ENCODE data around the gene SLC35B1. TPM values are rescaled to one million over a fixed set of nuclear protein-coding genes. Genes with fewer than 3 reads are reported as not detected.

The SLC35B1 gene
- total RNA-seq, 1 experiment from 2014 or later, result 84.6 TPM

- TF ChIP-seq POLR2AphosphoS5 (IDR thresholded peaks at IDR 0.05; ENCODE audit: low read depth, low read length) (no peak), REST (IDR thresholded peaks at IDR 0.05; ENCODE audit: insufficient read depth in 1 of 2, low read depth in 2 of 2, low read length in 1 of 2) (no peak), CTCF (IDR thresholded peaks at IDR 0.05) (no peak), SIN3A (IDR thresholded peaks at IDR 0.05; ENCODE audit: borderline replicate concordance, insufficient read depth, low read depth, low read length) (no peak)
- no TSS peak for BruUV-seq (replicated peaks)
- intact Hi-C loops (cut with micrococcal nuclease; ENCODE audit: unreplicated experiment), result no loop called here
- H3K36me3 ChIP-seq (ENCODE audit: control insufficient read depth, insufficient read depth, low read length), result no peaks in the 10 kb centered on the region
- H3K4me1 ChIP-seq (ENCODE audit: control insufficient read depth, insufficient read depth, low read length), result no peaks in the 10 kb centered on the region
- ATAC-seq, result no peak
- DNase-seq (ENCODE audit: low read depth, low spot score), result no peak
- POLR2A ChIA-PET, result interaction anchor here (0.5 to 0.7 kb wide), 3 partner anchors 41 to 231 kb away, joined by 3 read pairs; no protein-coding TSS in a partner anchor
- no peak overlapping the region for H3K27ac ChIP-seq (ENCODE audit: low read length)
- H3K4me3 ChIP-seq (ENCODE audit: low read depth in 2 of 2, low read length in 2 of 2), result no peak overlapping the region
- in situ Hi-C loops (cut with HindIII; ENCODE audit: low pct_unique_long_range_greater_than_20kb, low sequenced_read_pairs), result no loop called here
- H3K27me3 ChIP-seq (ENCODE audit: control insufficient read depth, insufficient read depth, low read length), result peaks cover 4% of the 10 kb centered on the region; the same call in 1 of the 2 replicates
- CTCF ChIA-PET, result interaction anchor here (0.6 kb wide), 2 partner anchors 171 to 250 kb away, joined by 3 read pairs; no protein-coding TSS in a partner anchor
- no peaks in the 10 kb centered on the region for H3K9me3 ChIP-seq (ENCODE audit: control insufficient read depth, insufficient read depth, low read depth, low read length)
Measured at GRCh38 chr17:49746791-49747490, 39.2 kb upstream of the SLC35B1 start.

- no peak overlapping the region for H3K27ac ChIP-seq (ENCODE audit: low read length)
- no peaks in the 10 kb centered on the region for H3K4me1 ChIP-seq (ENCODE audit: control insufficient read depth, insufficient read depth, low read length)
- H3K4me3 ChIP-seq (ENCODE audit: low read depth in 2 of 2, low read length in 2 of 2), result no peak overlapping the region
- ChIA-PET CTCF (interaction anchor here (0.6 kb wide), 1 partner anchor 142 kb away, joined by 7 read pairs; no protein-coding TSS in a partner anchor), POLR2A (no interaction called here)
- H3K27me3 ChIP-seq (ENCODE audit: control insufficient read depth, insufficient read depth, low read length), result peaks cover 4% of the 10 kb centered on the region; the same call in 1 of the 2 replicates
- TF ChIP-seq TCF7L2 (IDR thresholded peaks at IDR 0.05; ENCODE audit: low read depth, low read length) (no peak), SIN3A (IDR thresholded peaks at IDR 0.05; ENCODE audit: borderline replicate concordance, insufficient read depth, low read depth, low read length) (no peak), CTCF (IDR thresholded peaks at IDR 0.05) (no peak), POLR2AphosphoS5 (IDR thresholded peaks at IDR 0.05; ENCODE audit: low read depth, low read length) (no peak), REST (IDR thresholded peaks at IDR 0.05; ENCODE audit: insufficient read depth in 1 of 2, low read depth in 2 of 2, low read length in 1 of 2) (no peak)
- DNase-seq (ENCODE audit: low read depth, low spot score), result no peak
- in situ Hi-C loops (cut with HindIII; ENCODE audit: low pct_unique_long_range_greater_than_20kb, low sequenced_read_pairs) (no loop called here), intact Hi-C loops (cut with micrococcal nuclease; ENCODE audit: unreplicated experiment) (no loop called here)
- no TSS peak for BruUV-seq (replicated peaks)
- no peaks in the 10 kb centered on the region for H3K36me3 ChIP-seq (ENCODE audit: control insufficient read depth, insufficient read depth, low read length)
- H3K9me3 ChIP-seq (ENCODE audit: control insufficient read depth, insufficient read depth, low read depth, low read length), result no peaks in the 10 kb centered on the region
- ATAC-seq, result no peak
Measured at GRCh38 chr17:49745175-49746139, 37.7 kb upstream of the SLC35B1 start.

Data from Panc1 (cell line).